IMR-90 (cell line): ENCODE measurements around the gene TRIM28.

ENCODE experiments used
- CEBPB ChIP-seq: IDR thresholded peaks from 2 replicates; pipeline ENCODE4 v1.6.1; 2012; ENCODE audit warnings: low read depth, low read length, improper control_type of control experiment
- FOS ChIP-seq: fragments of 150-350 bp; IDR thresholded peaks from 2 replicates; pipeline ENCODE4 v1.6.1; 2016; ENCODE audit warnings: low read depth, low read length
- MAFK ChIP-seq: IDR thresholded peaks from 2 replicates; pipeline ENCODE4 v1.6.1; 2012; ENCODE audit warnings: low read depth, low read length, improper control_type of control experiment
- MXI1 ChIP-seq: IDR thresholded peaks from 2 replicates; pipeline ENCODE4 v1.6.1; 2012; ENCODE audit warnings: low read depth, mild to moderate bottlenecking, low read length, moderate library complexity, borderline replicate concordance
- POLR2A ChIP-seq: IDR thresholded peaks from 2 replicates; pipeline ENCODE4 v1.6.1; 2012; ENCODE audit warnings: mild to moderate bottlenecking, low read depth, low read length
- RAD21 ChIP-seq: IDR thresholded peaks from 2 replicates; pipeline ENCODE4 v1.6.1; 2012; ENCODE audit warnings: low read length, improper control_type of control experiment
- TF ChIP-seq, protein P1 (sequence below): conservative IDR thresholded peaks from 2 replicates; pipeline ENCODE4 v1.5.1; 2012; ENCODE audit warnings: mild to moderate bottlenecking, low read depth, low read length, improper control_type of control experiment
- TF ChIP-seq, protein P2 (sequence below): fragments of 150-350 bp; IDR thresholded peaks from 2 replicates; pipeline ENCODE4 v1.6.1; 2016; ENCODE audit warnings: low read depth, mild to moderate bottlenecking, low read length, moderate library complexity, borderline replicate concordance

DNA sequence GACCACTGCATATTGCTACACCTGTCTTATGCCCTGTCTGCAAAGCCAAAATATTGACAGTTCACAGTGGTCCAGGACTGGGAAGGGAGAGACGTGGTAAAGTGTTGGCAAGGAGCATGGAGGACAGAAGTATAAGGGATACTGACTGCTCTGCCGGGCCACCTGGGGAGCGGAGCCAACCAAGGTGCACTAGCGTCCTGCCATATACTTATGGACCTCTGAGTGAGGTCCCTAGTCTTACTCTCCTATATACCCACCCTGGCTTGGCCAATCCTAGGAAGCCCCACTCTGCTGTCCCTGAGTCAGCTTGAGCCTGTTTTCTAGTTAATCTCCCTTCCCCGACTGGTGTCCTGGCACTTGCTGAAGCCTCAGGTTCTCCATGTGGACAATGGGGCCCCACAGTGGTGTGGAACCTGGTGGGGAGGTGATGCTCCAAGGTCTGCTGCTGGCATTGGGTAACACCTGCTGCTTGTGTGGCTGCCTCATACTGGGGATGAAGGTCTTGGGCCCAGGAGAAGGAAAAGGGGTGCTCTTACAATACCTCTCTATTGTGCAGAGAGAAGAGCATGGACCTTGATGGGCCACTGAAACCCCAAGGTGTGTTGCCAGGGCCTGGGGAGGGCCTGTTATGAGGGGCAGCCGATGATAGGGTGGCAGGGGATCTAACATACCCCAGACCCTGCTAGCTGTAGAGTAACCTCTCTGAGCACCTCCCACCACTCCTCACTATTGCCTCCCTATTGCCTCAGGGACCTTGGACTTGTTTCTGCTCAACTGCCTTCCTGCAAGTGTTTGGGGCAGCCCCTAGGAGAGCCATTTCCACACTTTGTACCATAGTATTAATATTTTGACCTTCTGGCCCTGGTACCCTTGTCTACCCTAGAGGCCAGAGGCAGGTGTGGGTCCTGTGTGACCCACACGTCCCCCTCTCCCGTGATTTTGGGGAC is 6.7 kb upstream of the TRIM28 start:
- no peak for TF ChIP-seq POLR2A
- no peak for TF ChIP-seq FOS
- TF ChIP-seq MXI1: no peak
- TF ChIP-seq, protein P1, sequence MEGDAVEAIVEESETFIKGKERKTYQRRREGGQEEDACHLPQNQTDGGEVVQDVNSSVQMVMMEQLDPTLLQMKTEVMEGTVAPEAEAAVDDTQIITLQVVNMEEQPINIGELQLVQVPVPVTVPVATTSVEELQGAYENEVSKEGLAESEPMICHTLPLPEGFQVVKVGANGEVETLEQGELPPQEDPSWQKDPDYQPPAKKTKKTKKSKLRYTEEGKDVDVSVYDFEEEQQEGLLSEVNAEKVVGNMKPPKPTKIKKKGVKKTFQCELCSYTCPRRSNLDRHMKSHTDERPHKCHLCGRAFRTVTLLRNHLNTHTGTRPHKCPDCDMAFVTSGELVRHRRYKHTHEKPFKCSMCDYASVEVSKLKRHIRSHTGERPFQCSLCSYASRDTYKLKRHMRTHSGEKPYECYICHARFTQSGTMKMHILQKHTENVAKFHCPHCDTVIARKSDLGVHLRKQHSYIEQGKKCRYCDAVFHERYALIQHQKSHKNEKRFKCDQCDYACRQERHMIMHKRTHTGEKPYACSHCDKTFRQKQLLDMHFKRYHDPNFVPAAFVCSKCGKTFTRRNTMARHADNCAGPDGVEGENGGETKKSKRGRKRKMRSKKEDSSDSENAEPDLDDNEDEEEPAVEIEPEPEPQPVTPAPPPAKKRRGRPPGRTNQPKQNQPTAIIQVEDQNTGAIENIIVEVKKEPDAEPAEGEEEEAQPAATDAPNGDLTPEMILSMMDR: no peak
- no peak for TF ChIP-seq CEBPB
- no peak for TF ChIP-seq RAD21
- TF ChIP-seq, protein P2, sequence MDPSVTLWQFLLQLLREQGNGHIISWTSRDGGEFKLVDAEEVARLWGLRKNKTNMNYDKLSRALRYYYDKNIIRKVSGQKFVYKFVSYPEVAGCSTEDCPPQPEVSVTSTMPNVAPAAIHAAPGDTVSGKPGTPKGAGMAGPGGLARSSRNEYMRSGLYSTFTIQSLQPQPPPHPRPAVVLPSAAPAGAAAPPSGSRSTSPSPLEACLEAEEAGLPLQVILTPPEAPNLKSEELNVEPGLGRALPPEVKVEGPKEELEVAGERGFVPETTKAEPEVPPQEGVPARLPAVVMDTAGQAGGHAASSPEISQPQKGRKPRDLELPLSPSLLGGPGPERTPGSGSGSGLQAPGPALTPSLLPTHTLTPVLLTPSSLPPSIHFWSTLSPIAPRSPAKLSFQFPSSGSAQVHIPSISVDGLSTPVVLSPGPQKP: no peak
- TF ChIP-seq MAFK: no peak
